LNCaP clone FGC (cell line): ENCODE measurements around the gene MSRB2.

ENCODE experiments used
- DNase-seq: peaks from one replicate; pipeline ENCODE4 v3.0.0-alpha.2; 2011; ENCODE audit warnings: low read depth
- H3K4me3 ChIP-seq: 2 replicates; pipeline ENCODE4 v1.5.1; 2011; ENCODE audit warnings: mild to moderate bottlenecking, low read depth, low read length, control low read depth
- TF ChIP-seq, protein P1 (sequence below): IDR thresholded peaks from 2 replicates; pipeline ENCODE4 v1.5.1; 2012; ENCODE audit warnings: mild to moderate bottlenecking; ENCODE audit not compliant: control insufficient read depth, insufficient read depth; ENCODE audit errors: extremely low read depth

The MSRB2 gene

DNA sequence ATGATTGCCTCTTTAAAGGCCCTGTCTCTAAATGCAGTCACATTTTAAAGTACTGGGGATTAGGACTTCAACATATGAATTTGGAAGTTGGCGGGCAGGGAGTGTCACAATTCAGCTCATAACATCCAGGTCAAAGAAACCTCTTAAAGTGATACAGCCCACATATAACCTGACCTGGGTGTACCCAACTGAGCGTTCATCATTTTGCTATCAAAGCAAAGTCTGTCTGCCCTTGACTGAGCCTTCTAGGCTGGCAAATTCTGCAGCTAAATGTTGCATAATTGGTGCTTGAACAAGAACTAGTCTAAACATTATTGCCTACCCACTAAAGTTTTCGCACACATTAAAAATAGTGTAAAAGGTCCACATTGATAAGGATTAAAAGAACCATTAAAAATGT, 3.7 kb downstream of the MSRB2 start:
- TF ChIP-seq, protein P1, sequence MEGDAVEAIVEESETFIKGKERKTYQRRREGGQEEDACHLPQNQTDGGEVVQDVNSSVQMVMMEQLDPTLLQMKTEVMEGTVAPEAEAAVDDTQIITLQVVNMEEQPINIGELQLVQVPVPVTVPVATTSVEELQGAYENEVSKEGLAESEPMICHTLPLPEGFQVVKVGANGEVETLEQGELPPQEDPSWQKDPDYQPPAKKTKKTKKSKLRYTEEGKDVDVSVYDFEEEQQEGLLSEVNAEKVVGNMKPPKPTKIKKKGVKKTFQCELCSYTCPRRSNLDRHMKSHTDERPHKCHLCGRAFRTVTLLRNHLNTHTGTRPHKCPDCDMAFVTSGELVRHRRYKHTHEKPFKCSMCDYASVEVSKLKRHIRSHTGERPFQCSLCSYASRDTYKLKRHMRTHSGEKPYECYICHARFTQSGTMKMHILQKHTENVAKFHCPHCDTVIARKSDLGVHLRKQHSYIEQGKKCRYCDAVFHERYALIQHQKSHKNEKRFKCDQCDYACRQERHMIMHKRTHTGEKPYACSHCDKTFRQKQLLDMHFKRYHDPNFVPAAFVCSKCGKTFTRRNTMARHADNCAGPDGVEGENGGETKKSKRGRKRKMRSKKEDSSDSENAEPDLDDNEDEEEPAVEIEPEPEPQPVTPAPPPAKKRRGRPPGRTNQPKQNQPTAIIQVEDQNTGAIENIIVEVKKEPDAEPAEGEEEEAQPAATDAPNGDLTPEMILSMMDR, result no peak
- DNase-seq, result no peak

DNA sequence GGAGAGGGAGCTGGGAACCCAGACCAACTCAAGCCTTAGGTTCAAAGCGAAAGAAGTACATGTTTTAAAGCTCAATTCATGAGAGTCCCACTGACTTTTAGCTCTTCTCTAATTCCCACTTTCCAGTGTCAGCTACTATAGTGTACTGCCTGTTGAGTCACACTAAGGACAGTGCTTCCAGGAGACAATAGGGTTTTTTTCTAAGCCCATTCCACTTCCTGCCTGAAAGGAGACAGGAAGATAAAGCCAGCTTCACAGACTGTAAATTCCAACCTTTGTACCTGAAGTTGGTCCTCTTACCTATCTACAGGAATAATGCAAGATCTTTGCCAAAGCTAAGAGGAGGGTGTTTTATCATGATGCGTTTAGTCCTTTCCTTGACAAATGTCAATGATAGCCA, 4.4 kb downstream of the MSRB2 start:
- TF ChIP-seq, protein P1, result no peak
- H3K4me3 ChIP-seq, result no peak overlapping the region

More for the DNA sequence above, 3.7 kb downstream of the MSRB2 start:
- H3K4me3 ChIP-seq, result no peak overlapping the region

DNA sequence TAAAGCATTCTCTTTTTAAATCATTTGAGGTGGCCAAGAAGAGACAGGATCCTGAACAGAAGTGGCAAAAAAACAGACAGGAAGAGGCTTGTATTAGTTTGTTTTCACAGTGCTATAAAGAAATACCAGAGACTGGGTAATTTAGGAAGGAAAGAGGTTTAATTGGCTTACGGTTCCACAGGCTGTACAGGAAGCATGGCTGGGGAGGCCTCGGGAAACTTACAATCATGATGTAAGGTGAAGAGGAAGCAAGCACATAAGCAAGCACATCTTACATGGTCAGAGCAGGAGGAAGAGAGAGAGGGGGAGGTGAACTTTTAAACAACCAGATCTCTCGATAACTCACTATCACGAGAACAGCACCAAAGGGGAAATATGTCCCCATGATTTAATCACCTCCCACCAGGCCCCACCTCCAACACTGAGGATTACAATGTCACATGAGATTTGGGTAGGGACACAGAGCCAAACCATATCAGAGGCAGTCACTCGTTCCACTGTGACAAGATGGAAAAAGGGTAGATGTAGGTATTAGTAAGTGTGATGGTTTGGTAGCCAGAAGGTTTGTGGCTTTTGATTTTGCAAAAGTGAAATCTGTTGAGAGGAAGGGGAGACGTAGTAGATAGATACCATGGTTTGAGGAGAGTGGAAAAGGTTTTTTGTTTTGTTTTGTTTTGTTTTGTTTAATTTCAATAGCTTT, 5.1 kb downstream of the MSRB2 start:
- H3K4me3 ChIP-seq, result no peak overlapping the region
- no peak for DNase-seq
- TF ChIP-seq, protein P1, result no peak

More for the DNA sequence above, 4.4 kb downstream of the MSRB2 start:
- DNase-seq, result no peak

DNA sequence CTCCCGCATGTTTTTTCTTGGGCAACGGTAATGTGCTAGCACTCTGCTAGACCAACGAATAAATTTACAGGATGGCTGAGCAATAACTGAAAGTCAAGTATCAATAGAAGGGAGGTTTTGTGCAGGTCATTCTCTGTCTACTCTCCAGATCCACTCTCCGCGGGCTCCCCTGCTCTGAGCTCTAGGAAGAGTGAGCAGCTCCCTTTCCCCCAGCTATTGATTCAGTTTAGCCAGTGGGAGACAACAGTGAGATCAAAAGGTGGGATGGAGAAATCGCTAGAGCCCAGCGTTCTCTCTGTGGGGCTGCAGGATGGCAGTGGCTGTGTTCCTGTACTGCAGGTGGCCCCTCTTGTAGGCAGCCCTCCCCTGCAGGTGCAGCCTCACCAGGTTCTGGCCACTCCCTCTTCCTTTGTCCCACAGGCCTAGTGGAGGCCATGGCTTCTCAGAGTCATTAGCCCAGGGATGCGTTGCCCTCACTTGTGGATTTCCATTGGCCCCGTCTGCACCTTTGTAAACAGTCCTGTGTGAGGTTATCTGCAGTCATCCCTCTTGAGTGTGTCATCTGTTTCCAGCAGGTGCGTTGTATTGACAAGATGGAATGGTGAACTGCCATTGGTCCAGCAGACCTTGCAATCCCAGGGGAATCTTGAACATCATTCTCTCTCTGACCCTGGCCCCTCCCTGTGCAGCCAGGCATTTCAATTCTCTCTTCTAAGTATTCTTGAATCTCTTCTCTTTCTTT, 11.1 kb downstream of the MSRB2 start:
- no peak for DNase-seq
- TF ChIP-seq, protein P1, result no peak
- H3K4me3 ChIP-seq, result no peak overlapping the region

DNA sequence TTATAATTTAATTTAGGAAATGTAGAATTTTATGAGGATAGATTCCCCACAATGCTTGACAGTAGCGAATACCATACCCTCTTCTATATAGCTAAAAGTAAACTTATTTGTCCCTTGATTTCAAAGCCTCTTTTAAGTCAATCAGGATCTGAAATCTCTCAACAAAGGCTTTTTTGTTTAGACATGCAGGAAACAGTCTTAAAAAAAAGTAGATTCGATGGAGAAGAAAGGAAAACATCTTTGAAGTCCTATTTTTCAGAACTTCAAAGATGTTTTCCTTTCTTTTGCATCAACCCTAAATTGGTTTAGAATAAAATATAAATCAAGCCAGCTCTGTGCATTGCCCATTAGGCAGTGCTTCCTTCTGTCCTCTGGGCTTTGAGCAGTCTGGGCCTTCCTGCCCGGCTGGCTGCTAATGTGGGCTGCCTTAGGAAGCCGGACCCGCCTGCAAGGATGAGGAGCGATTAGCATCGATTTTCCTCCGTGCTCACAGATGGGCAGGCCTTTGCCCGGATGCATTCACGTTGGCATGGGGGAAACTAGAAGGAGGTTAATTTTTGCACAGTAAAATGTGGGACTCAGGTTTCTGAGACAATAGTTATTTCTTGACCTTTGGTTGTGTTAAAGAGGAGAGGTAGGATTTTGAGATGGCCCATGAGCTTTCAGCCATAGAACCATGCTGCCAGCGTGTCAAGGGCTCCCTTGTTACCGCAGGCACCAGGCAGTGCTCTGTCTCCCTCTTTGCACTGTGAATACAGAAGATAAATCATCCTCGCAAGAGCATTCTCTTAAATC, 15.5 kb downstream of the MSRB2 start:
- DNase-seq, result no peak
- H3K4me3 ChIP-seq, result no peak overlapping the region
- TF ChIP-seq, protein P1, result no peak

DNA sequence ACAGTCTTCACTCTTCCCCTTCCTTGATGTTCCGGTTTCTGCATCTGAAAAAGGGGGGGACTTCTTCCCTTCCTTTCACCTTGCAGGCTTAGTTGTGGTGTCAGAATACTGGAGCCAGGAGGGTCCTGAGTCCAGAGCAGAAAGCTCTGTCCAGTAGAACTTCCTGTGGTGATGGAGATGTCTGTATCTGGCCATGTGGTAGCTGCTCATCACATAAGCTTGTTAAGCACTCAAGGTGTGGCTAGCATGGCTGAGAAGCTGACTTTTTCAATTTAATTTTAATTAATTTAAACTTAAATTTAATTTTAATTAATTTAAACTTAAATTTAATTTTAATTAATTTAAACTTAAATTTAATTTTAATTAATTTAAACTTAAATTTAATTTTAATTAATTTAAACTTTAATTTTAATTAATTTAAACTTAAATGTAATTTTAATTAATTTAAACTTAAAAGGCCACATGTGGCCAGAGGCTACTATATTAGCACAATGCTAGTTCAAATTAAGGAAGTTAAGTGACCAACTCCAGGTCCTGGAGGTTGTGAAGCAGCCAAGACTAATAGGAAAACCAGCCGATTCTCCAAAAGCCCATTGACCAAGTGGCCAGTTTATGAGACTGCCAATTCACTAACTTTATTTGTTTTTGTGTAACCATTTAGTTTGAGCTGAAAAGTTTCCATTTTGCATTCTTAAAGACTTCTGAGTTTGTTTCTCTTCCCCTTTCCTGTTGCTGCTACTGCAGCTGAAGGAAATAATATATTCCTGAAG, 16.3 kb downstream of the MSRB2 start:
- no peak overlapping the region for H3K4me3 ChIP-seq
- DNase-seq, result no peak
- TF ChIP-seq, protein P1, result no peak
